Measurements from ENCODE around the gene KCNQ5. TPM values are rescaled to one million over a fixed set of nuclear protein-coding genes. Genes with fewer than 3 reads are reported as not detected.

The KCNQ5 gene
- total RNA-seq, 1 experiment from 2014 or later, result not detected

GRCh38 chr6:72925136-72925535 is 303.3 kb downstream of the KCNQ5 start:
- no peak for DNase-seq (ENCODE audit: low read depth, low spot score)
- no peaks in the 10 kb centered on the region for H4K20me1 ChIP-seq (ENCODE audit: insufficient read depth)
- no peaks in the 10 kb centered on the region for H3K79me2 ChIP-seq (ENCODE audit: insufficient read depth, low read length)
- intact Hi-C loops (cut with micrococcal nuclease), result no loop called here
- no peak overlapping the region for H3K27ac ChIP-seq (ENCODE audit: low read depth, low read length)
- POLR2A ChIA-PET, result no interaction called here
- no peak overlapping the region for H3K9ac ChIP-seq (ENCODE audit: low read length)
- no peak overlapping the region for H2AFZ ChIP-seq (ENCODE audit: low read depth, low read length, poor library complexity, severe bottlenecking)
- CTCF ChIA-PET, result no interaction called here
- H3K4me2 ChIP-seq (ENCODE audit: low read length), result no peak overlapping the region
- peaks cover 30% of the 10 kb centered on the region for H3K27me3 ChIP-seq (ENCODE audit: insufficient read depth, low read length)
- no peaks in the 10 kb centered on the region for H3K9me3 ChIP-seq (ENCODE audit: control insufficient read depth in 1 of 2, insufficient read depth in 1 of 2, low read depth in 1 of 2, low read length in 2 of 2)
- no peaks in the 10 kb centered on the region for H3K4me1 ChIP-seq (ENCODE audit: control insufficient read depth in 1 of 2, insufficient read depth in 2 of 2, low read length in 2 of 2)
- TF ChIP-seq ELF1 (IDR thresholded peaks at IDR 0.05; ENCODE audit: borderline replicate concordance, low read depth) (no peak), CTCF (IDR thresholded peaks at IDR 0.05 in 2 of 3, conservative IDR thresholded peaks at IDR 0.05 in 1 of 3; ENCODE audit: borderline replicate concordance in 1 of 3, insufficient read depth in 1 of 3, low read depth in 2 of 3, low read length in 2 of 3) (no peak)
- ATAC-seq, result no peak
- H3K36me3 ChIP-seq (ENCODE audit: control insufficient read depth in 1 of 2, insufficient read depth in 2 of 2, low read length in 2 of 2), result no peaks in the 10 kb centered on the region
- RAD21 ChIA-PET (ENCODE audit: low non-redundant PET in 1 of 2, low total read pairs in 2 of 2, uncharacterized antibody in 2 of 2, unreplicated experiment in 2 of 2), result no interaction called here
- H3K9me2 ChIP-seq (ENCODE audit: insufficient read depth), result no peaks in the 10 kb centered on the region
- H3K4me3 ChIP-seq (replicated peaks in 1 of 2; ENCODE audit: low read depth in 1 of 2, low read length in 2 of 2), result no peak overlapping the region
- BruUV-seq (replicated peaks), result no TSS peak

- H3K27ac ChIP-seq (ENCODE audit: low read depth, low read length), result no peak overlapping the region
- no peak for ATAC-seq
- no peak for DNase-seq (ENCODE audit: low read depth, low spot score)
- H3K9me2 ChIP-seq (ENCODE audit: insufficient read depth), result no peaks in the 10 kb centered on the region
- H3K79me2 ChIP-seq (ENCODE audit: insufficient read depth, low read length), result no peaks in the 10 kb centered on the region
- no peak overlapping the region for H2AFZ ChIP-seq (ENCODE audit: low read depth, low read length, poor library complexity, severe bottlenecking)
- ChIA-PET POLR2A (no interaction called here), RAD21 (ENCODE audit: low non-redundant PET in 1 of 2, low total read pairs in 2 of 2, uncharacterized antibody in 2 of 2, unreplicated experiment in 2 of 2) (no interaction called here), CTCF (interaction anchor here (0.7 kb wide), 1 partner anchor 11 kb away, joined by 3 read pairs; no protein-coding TSS in a partner anchor)
- H3K4me3 ChIP-seq (replicated peaks in 1 of 2; ENCODE audit: low read depth in 1 of 2, low read length in 2 of 2), result no peak overlapping the region
- intact Hi-C loops (cut with micrococcal nuclease), result no loop called here
- no peak overlapping the region for H3K9ac ChIP-seq (ENCODE audit: low read length)
- no peaks in the 10 kb centered on the region for H3K9me3 ChIP-seq (ENCODE audit: control insufficient read depth in 1 of 2, insufficient read depth in 1 of 2, low read depth in 1 of 2, low read length in 2 of 2)
- H3K36me3 ChIP-seq (ENCODE audit: control insufficient read depth in 1 of 2, insufficient read depth in 2 of 2, low read length in 2 of 2), result no peaks in the 10 kb centered on the region
- no peak for TF ChIP-seq ELF1 (IDR thresholded peaks at IDR 0.05; ENCODE audit: borderline replicate concordance, low read depth)
- TF ChIP-seq MAX (IDR thresholded peaks at IDR 0.05), result no peak
- no peak for TF ChIP-seq CTCF (IDR thresholded peaks at IDR 0.05 in 2 of 3, conservative IDR thresholded peaks at IDR 0.05 in 1 of 3; ENCODE audit: borderline replicate concordance in 1 of 3, insufficient read depth in 1 of 3, low read depth in 2 of 3, low read length in 2 of 3)
- TF ChIP-seq EZH2phosphoT487 (IDR thresholded peaks at IDR 0.05; ENCODE audit: borderline replicate concordance), result no peak
- no peak for TF ChIP-seq CBX3 (IDR thresholded peaks at IDR 0.05; ENCODE audit: low read depth)
- TF ChIP-seq EGR1 (IDR thresholded peaks at IDR 0.05; ENCODE audit: low read depth), result no peak
- no peak for TF ChIP-seq YY1 (IDR thresholded peaks at IDR 0.05; ENCODE audit: extremely low read depth, insufficient replicate concordance, low read depth, low read length)
- TF ChIP-seq ZNF274 (IDR thresholded peaks at IDR 0.05; ENCODE audit: low read depth, low read length), result no peak
- TF ChIP-seq POLR2A (IDR thresholded peaks at IDR 0.05; ENCODE audit: borderline replicate concordance, extremely low read depth, insufficient read depth, insufficient read length), result no peak
- TF ChIP-seq RAD21 (IDR thresholded peaks at IDR 0.05; ENCODE audit: low read depth), result no peak
- TF ChIP-seq SIN3A (IDR thresholded peaks at IDR 0.05; ENCODE audit: low read depth), result no peak
- TF ChIP-seq EZH2 (IDR thresholded peaks at IDR 0.05), result no peak
- no peak for TF ChIP-seq SRF (IDR thresholded peaks at IDR 0.05; ENCODE audit: low read depth)
- no peak for TF ChIP-seq ATF3 (IDR thresholded peaks at IDR 0.05)
- H3K27me3 ChIP-seq (ENCODE audit: insufficient read depth, low read length), result peaks cover 49% of the 10 kb centered on the region
- no peaks in the 10 kb centered on the region for H4K20me1 ChIP-seq (ENCODE audit: insufficient read depth)
- no TSS peak for BruUV-seq (replicated peaks)
- no peak overlapping the region for H3K4me2 ChIP-seq (ENCODE audit: low read length)
- H3K4me1 ChIP-seq (ENCODE audit: control insufficient read depth in 1 of 2, insufficient read depth in 2 of 2, low read length in 2 of 2), result no peaks in the 10 kb centered on the region
These were observed 308.8 kb downstream of the KCNQ5 start for GRCh38 chr6:72930556-72931132.

Measured in HCT116 (cell line).